IMR-90 (cell line): Measurements from ENCODE around the gene ABO. TPM values are rescaled to one million over a fixed set of nuclear protein-coding genes. Genes with fewer than 3 reads are reported as not detected.

Experiments used
- ATAC-seq: fragments of 200-7000 bp; cut with Tn5 transposase; 2 replicates; pipeline ENCODE4 v1.9.1; 2020; ENCODE audit warnings: low read depth, mild to moderate bottlenecking, moderate library complexity
- BruUV-seq: library from RNA; stranded (reverse); fragments of 400-500 nt; replicated peaks from 2 replicates; lab custom pipeline; 2021; lab: Mats Ljungman, UMichigan
- CTCF ChIA-PET: fragments of 300-600 bp; formaldehyde crosslinking; extraction: SDS; loops from one replicate; lab custom pipeline; 2021; ENCODE audit warnings: antibody characterized with exemption; lab: Yijun Ruan, JAX
- POLR2A ChIA-PET: fragments of 300-600 bp; sonication (Branson Sonifier 250); formaldehyde crosslinking; loops from one replicate; lab custom pipeline; 2022; ENCODE audit warnings: antibody characterized with exemption; ENCODE audit not compliant: unreplicated experiment; lab: Charles Lee
- DNase-seq: peaks from one replicate; pipeline ENCODE4 v3.0.0; 2013
- H2AFZ ChIP-seq: replicated peaks from 2 replicates; pipeline ENCODE3; 2013; ENCODE audit warnings: low read length, mild to moderate bottlenecking; ENCODE audit not compliant: poor library complexity
- H2AK5ac ChIP-seq: 2 replicates; pipeline ENCODE4 v1.6.1; 2013; ENCODE audit warnings: low read depth, low read length, inconsistent platforms
- H2AK9ac ChIP-seq: replicated peaks from 2 replicates; pipeline ENCODE3; 2013; ENCODE audit warnings: mild to moderate bottlenecking, low read depth, low read length, moderate library complexity; ENCODE audit not compliant: poor library complexity
- H2BK120ac ChIP-seq: 2 replicates; pipeline ENCODE4 v1.6.1; 2013; ENCODE audit warnings: low read depth, low read length, inconsistent platforms
- H2BK15ac ChIP-seq: 3 replicates; pipeline ENCODE4 v1.6.1; 2013; ENCODE audit warnings: low read depth, low read length, inconsistent platforms
- H2BK20ac ChIP-seq: 2 replicates; pipeline ENCODE4 v1.6.1; 2013; ENCODE audit warnings: low read depth, mild to moderate bottlenecking, inconsistent platforms, low read length, moderate library complexity
- H2BK5ac ChIP-seq: 2 replicates; pipeline ENCODE4 v1.6.1; 2013; ENCODE audit warnings: mild to moderate bottlenecking, low read depth, low read length, inconsistent platforms; ENCODE audit not compliant: poor library complexity, severe bottlenecking
- H3K14ac ChIP-seq: replicated peaks from 2 replicates; pipeline ENCODE4 v1.6.1; 2013; ENCODE audit warnings: low read depth, low read length, inconsistent platforms
- H3K18ac ChIP-seq: 2 replicates; pipeline ENCODE4 v1.6.1; 2013; ENCODE audit warnings: low read depth, low read length, control low read depth
- H3K23ac ChIP-seq: 2 replicates; pipeline ENCODE4 v1.6.1; 2013; ENCODE audit warnings: low read depth, low read length, inconsistent platforms
- H3K27ac ChIP-seq: 2 replicates; pipeline ENCODE4 v1.5.1; 2013; ENCODE audit warnings: mild to moderate bottlenecking, control low read depth, low read length; ENCODE audit not compliant: insufficient read depth
- H3K27me3 ChIP-seq: 2 replicates; pipeline ENCODE4 v1.6.1; 2013; ENCODE audit warnings: low read length; ENCODE audit not compliant: control insufficient read depth, insufficient read depth
- H3K36me3 ChIP-seq: 2 replicates; pipeline ENCODE4 v1.6.1; 2013; ENCODE audit warnings: low read length, mixed read lengths; ENCODE audit not compliant: control insufficient read depth, insufficient read depth
- H3K4ac ChIP-seq: 2 replicates; pipeline ENCODE4 v1.6.1; 2013; ENCODE audit warnings: low read depth, low read length, inconsistent platforms
- H3K4me1 ChIP-seq: 2 replicates; pipeline ENCODE4 v1.6.1; 2013; ENCODE audit warnings: low read length, mixed read lengths; ENCODE audit not compliant: control insufficient read depth, insufficient read depth
- H3K4me2 ChIP-seq: 2 replicates; pipeline ENCODE4 v1.6.1; 2013; ENCODE audit warnings: low read depth, mild to moderate bottlenecking, control low read depth, low read length, moderate library complexity
- H3K4me3 ChIP-seq: 2 replicates; pipeline ENCODE4 v1.5.1; 2013; ENCODE audit warnings: low read depth, mild to moderate bottlenecking, control low read depth, low read length, moderate library complexity; ENCODE audit not compliant: insufficient read depth
- H3K56ac ChIP-seq: 2 replicates; pipeline ENCODE4 v1.6.1; 2013; ENCODE audit warnings: low read length, inconsistent platforms; ENCODE audit not compliant: insufficient read depth; ENCODE audit errors: extremely low read depth
- H3K79me1 ChIP-seq, 2 experiments: 2 replicates each; pipeline ENCODE4 v1.6.1; 2013; ENCODE audit warnings: low read length in 2 of 2, inconsistent platforms in 1 of 2, low read depth in 1 of 2
- H3K9ac ChIP-seq: 2 replicates; pipeline ENCODE4 v1.6.1; 2013; ENCODE audit warnings: low read depth, low read length, control low read depth
- H3K9me1 ChIP-seq: 2 replicates; pipeline ENCODE4 v1.6.1; 2013; ENCODE audit warnings: low read length, inconsistent platforms; ENCODE audit not compliant: insufficient read depth
- H3K9me3 ChIP-seq: 2 replicates; pipeline ENCODE4 v1.6.1; 2013; ENCODE audit warnings: low read length; ENCODE audit not compliant: control insufficient read depth, insufficient read depth
- H4K20me1 ChIP-seq: 2 replicates; pipeline ENCODE4 v1.6.1; 2013; ENCODE audit warnings: low read length, inconsistent platforms; ENCODE audit not compliant: insufficient read depth
- H4K5ac ChIP-seq: 2 replicates; pipeline ENCODE4 v1.6.1; 2013; ENCODE audit warnings: mild to moderate bottlenecking, low read depth, low read length, control low read depth
- H4K8ac ChIP-seq, 2 experiments: 2 replicates each; pipeline ENCODE4 v1.6.1; 2013; ENCODE audit warnings: low read depth in 2 of 2, low read length in 2 of 2, control low read depth in 1 of 2, inconsistent platforms in 1 of 2
- H4K91ac ChIP-seq: 2 replicates; pipeline ENCODE4 v1.6.1; 2013; ENCODE audit warnings: low read depth, low read length, inconsistent platforms; ENCODE audit not compliant: insufficient read depth
- BHLHE40 ChIP-seq: fragments of 150-350 bp; IDR thresholded peaks from 2 replicates; pipeline ENCODE4 v1.6.1; 2016; ENCODE audit warnings: mild to moderate bottlenecking, low read depth, low read length
- CEBPB ChIP-seq: IDR thresholded peaks from 2 replicates; pipeline ENCODE4 v1.6.1; 2012; ENCODE audit warnings: low read depth, low read length, improper control_type of control experiment
- CHD1 ChIP-seq: IDR thresholded peaks from 2 replicates; pipeline ENCODE4 v1.6.1; 2012; ENCODE audit warnings: low read depth, low read length, improper control_type of control experiment
- FOS ChIP-seq: fragments of 150-350 bp; IDR thresholded peaks from 2 replicates; pipeline ENCODE4 v1.6.1; 2016; ENCODE audit warnings: low read depth, low read length
- MAZ ChIP-seq: IDR thresholded peaks from 2 replicates; pipeline ENCODE4 v1.6.1; 2012; ENCODE audit warnings: low read depth, mild to moderate bottlenecking, low read length, improper control_type of control experiment, moderate library complexity, borderline replicate concordance
- NFE2L2 ChIP-seq: fragments of 150-350 bp; IDR thresholded peaks from 2 replicates; pipeline ENCODE4 v1.6.1; 2016; ENCODE audit warnings: low read depth, mild to moderate bottlenecking, low read length
- POLR2A ChIP-seq: IDR thresholded peaks from 2 replicates; pipeline ENCODE4 v1.6.1; 2012; ENCODE audit warnings: mild to moderate bottlenecking, low read depth, low read length
- RFX5 ChIP-seq: IDR thresholded peaks from 2 replicates; pipeline ENCODE4 v1.8.0; 2012; ENCODE audit warnings: low read depth, mild to moderate bottlenecking, low read length, moderate library complexity
- USF2 ChIP-seq: fragments of 150-350 bp; IDR thresholded peaks from 2 replicates; pipeline ENCODE4 v1.6.1; 2017; ENCODE audit warnings: mild to moderate bottlenecking, antibody characterized with exemption, low read length, low read depth
- WGBS, 2 experiments: methylation state at CpG; one replicate each; pipeline versions ENCODE4 v1.1.5 to v1.1.7; 2013; ENCODE audit warnings: missing lambda C conversion rate in 2 of 2; ENCODE audit not compliant: insufficient read length in 1 of 2; ENCODE audit errors: extremely low coverage in 2 of 2; 5-methylcytosine and 5-hydroxymethylcytosine counted together
- dilution Hi-C: fragments of 300-500 bp; cut with HindIII; formaldehyde crosslinking; loops from one replicate; pipeline ENCODE4 v1.14.3; 2018; ENCODE audit warnings: low sequenced_read_pairs; ENCODE audit not compliant: unreplicated experiment
- in situ Hi-C: fragments of 300-500 bp; cut with MboI; formaldehyde crosslinking; loops from 3 replicates; pipeline ENCODE4 v1.14.3; 2019; ENCODE audit warnings: low sequenced_read_pairs, inconsistent platforms, mixed read lengths
- intact Hi-C: fragments of 100-400 bp; cut with micrococcal nuclease; formaldehyde crosslinking; loops from 2 replicates; pipeline ENCODE4 v1.10.0; 2022
- polyA plus RNA-seq, 3 experiments: library from polyadenylated mRNA; depleted of rRNA; stranded (reverse); fragments of >200 nt; gene quantifications; 2 replicates each; pipeline ENCODE4 v1.2.3, GENCODE V29; 2012; ENCODE audit warnings: low replicate concordance in 1 of 3
- total RNA-seq: library from RNA; depleted of rRNA; stranded (reverse); fragments of >200 nt; gene quantifications from 2 replicates; pipeline ENCODE4 v1.2.3, GENCODE V29; 2012

The ABO gene
- total and polyA plus RNA-seq, 2 of the 4 experiments (the other 2 are of a cell fraction) = not detected

- H4K91ac ChIP-seq = no peak overlapping the region
- H3K4me1 ChIP-seq = no peaks in the 10 kb centered on the region
- H4K5ac ChIP-seq = no peak overlapping the region
- H3K4me3 ChIP-seq = no peak overlapping the region
- 49% methylated on average over 3 of the region's 18 CpGs; no CpG with 5 or more reads in 1 of the 2 experiments for WGBS, 2 experiments
- H3K9me1 ChIP-seq = no peaks in the 10 kb centered on the region
- no peak overlapping the region for H3K56ac ChIP-seq
- no peak for DNase-seq
- intact Hi-C loops = no loop called here
- no peaks in the 10 kb centered on the region for H3K79me1 ChIP-seq
- ChIA-PET POLR2A (no interaction called here), CTCF (no interaction called here)
- no peak overlapping the region for H2BK120ac ChIP-seq
- no peak overlapping the region for H3K4me2 ChIP-seq
- no peaks in the 10 kb centered on the region for H3K36me3 ChIP-seq
- no peak overlapping the region for H3K9ac ChIP-seq
- in situ Hi-C loops = no loop called here
- TF ChIP-seq CHD1 = no peak
- TF ChIP-seq RFX5 = no peak
- no peak for TF ChIP-seq CEBPB
- no peak for TF ChIP-seq USF2
- TF ChIP-seq NFE2L2 = no peak
- no peak for TF ChIP-seq MAZ
- TF ChIP-seq POLR2A = no peak
- no peak for TF ChIP-seq BHLHE40
- no peak for TF ChIP-seq FOS
- H3K9me3 ChIP-seq = no peaks in the 10 kb centered on the region
- H3K4ac ChIP-seq = no peak overlapping the region
- no peak overlapping the region for H3K23ac ChIP-seq
- H3K14ac ChIP-seq = no peak overlapping the region
- peaks cover 23% of the 10 kb centered on the region; the same call in 1 of the 2 replicates for H3K27me3 ChIP-seq
- no peak overlapping the region for H2BK5ac ChIP-seq
- no peak overlapping the region for H2AK5ac ChIP-seq
- H4K8ac ChIP-seq = no peak overlapping the region
- no peaks in the 10 kb centered on the region for H4K20me1 ChIP-seq
- no peak overlapping the region for H3K18ac ChIP-seq
- H3K27ac ChIP-seq = no peak overlapping the region
- no peak for ATAC-seq
- dilution Hi-C loops = no loop called here
- H2AK9ac ChIP-seq = no peak overlapping the region
- H2BK20ac ChIP-seq = no peak overlapping the region
- H2BK15ac ChIP-seq = no peak overlapping the region
- H2AFZ ChIP-seq = no peak overlapping the region
- no TSS peak for BruUV-seq
Observed at GRCh38 chr9:133261103-133261752, 13.8 kb downstream of the ABO start.
